H1 (cell line): ENCODE data around the gene PHOSPHO1. TPM values are rescaled to one million over a fixed set of nuclear protein-coding genes. Genes with fewer than 3 reads are reported as not detected.

Experiments
- FOSL1 ChIP-seq: IDR thresholded peaks from 2 replicates; pipeline ENCODE4 v1.6.1; 2011; ENCODE audit warnings: mild to moderate bottlenecking, low read depth, low read length, moderate library complexity; ENCODE audit not compliant: insufficient read depth
- HDAC6 ChIP-seq: IDR thresholded peaks from one replicate; pipeline ENCODE4 v1.7.1; 2012; ENCODE audit warnings: low read depth, mild to moderate bottlenecking, inconsistent platforms, low read length, moderate library complexity
- MAFK ChIP-seq: IDR thresholded peaks from 2 replicates; pipeline ENCODE4 v1.6.1; 2012; ENCODE audit warnings: low read depth, mild to moderate bottlenecking, improper control_type of control experiment, low read length
- POU5F1 ChIP-seq: IDR thresholded peaks from 2 replicates; pipeline ENCODE4 v1.6.1; 2011; ENCODE audit warnings: low read depth, mild to moderate bottlenecking, low read length, moderate library complexity
- RFX5 ChIP-seq: IDR thresholded peaks from 2 replicates; pipeline ENCODE4 v1.6.1; 2011; ENCODE audit warnings: low read depth, low read length, improper control_type of control experiment, borderline replicate concordance
- RNF2 ChIP-seq: fragments of 200-900, 300-1000 bp; sonication (generic); IDR thresholded peaks from 2 replicates; pipeline ENCODE4 v1.7.1; 2016; ENCODE audit warnings: borderline replicate concordance, low read depth, mild to moderate bottlenecking, antibody characterized with exemption, low read length; ENCODE audit not compliant: poor library complexity, severe bottlenecking; ENCODE audit errors: missing control alignments
- SP1 ChIP-seq: IDR thresholded peaks from 2 replicates; pipeline ENCODE4 v1.6.1; 2011; ENCODE audit warnings: low read depth, low read length
- TCF12 ChIP-seq: IDR thresholded peaks from 2 replicates; pipeline ENCODE4 v1.6.1; 2011; ENCODE audit warnings: low read depth, mild to moderate bottlenecking, low read length
- YY1 ChIP-seq: IDR thresholded peaks from 2 replicates; pipeline ENCODE4 v1.6.1; 2011; ENCODE audit warnings: low read depth, mild to moderate bottlenecking, low read length
- ZNF274 ChIP-seq: IDR thresholded peaks from 2 replicates; pipeline ENCODE4 v1.7.0; 2012; ENCODE audit warnings: low read length, borderline replicate concordance; ENCODE audit errors: extremely low read depth
- polyA plus RNA-seq, 7 experiments: library from polyadenylated mRNA; depleted of rRNA in 3 of 7; stranded (reverse) in 5 of 7; unstranded in 2 of 7; fragments of >200 nt in 5 of 7; fragments of 200-250 nt in 2 of 7; gene quantifications; 1 replicate in 5 of 7; 2 replicates in 1 of 7; 4 replicates in 1 of 7; pipeline versions ENCODE4 v1.2.1 to v1.2.3, GENCODE V29; 2011 to 2013; ENCODE audit warnings: missing spikeins in 2 of 7, mixed read lengths in 2 of 7
- total RNA-seq: library from RNA; stranded (reverse); fragmentation: NEBNext Ultra II Directional; extraction: Animal tissue kit (Norgen Biotek cat#: 25700); gene quantifications from 2 replicates; pipeline ENCODE4 v1.2.1, GENCODE V29; 2021

Gene PHOSPHO1
- total and polyA plus RNA-seq, 2 of the 8 experiments (the other 6 are each of a cell fraction or from before 2014, with no cell fraction given): 0.34 to 0.45 TPM

DNA sequence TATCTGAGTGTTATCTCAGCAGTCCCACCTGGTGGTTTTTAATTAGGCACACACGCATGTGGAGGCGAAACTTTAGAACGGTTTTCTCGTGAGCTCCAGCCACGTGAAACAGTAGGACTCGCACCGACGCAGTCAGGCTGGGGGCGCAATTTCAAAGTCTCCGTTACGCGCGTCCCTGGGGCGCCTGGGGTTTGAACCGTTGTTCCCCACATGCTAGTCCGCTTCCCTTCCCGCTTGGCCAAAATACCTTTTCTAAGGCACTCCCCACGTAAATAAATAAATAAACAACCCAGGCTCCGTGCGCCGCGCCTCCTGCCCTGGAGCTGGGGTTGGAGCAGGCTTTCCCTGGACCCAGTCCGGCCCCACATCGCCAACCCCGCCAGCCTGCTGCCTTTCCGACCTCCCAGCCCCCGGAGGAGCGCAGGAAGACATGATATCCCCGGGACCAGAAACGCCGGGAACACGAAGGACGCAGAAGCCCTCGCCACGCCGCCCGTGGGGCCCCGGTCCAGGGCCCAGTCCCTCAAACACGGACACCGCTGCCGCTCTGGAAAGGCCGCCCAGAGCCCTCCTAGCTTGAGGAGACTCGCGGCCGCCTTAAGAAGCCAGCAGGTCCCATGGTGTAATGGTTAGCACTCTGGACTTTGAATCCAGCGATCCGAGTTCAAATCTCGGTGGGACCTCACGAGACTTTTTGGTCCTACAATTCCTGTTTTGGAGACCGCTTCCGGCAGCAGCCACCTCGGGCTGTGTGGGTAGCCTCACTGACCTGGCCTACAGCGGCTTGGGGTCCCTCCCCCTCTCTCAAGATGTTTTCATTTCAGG is 38.5 kb downstream of the PHOSPHO1 start (continued):
- no peak for TF ChIP-seq RNF2
- TF ChIP-seq YY1: no peak
- TF ChIP-seq SP1: no peak
- no peak for TF ChIP-seq RFX5
- no peak for TF ChIP-seq HDAC6
- TF ChIP-seq TCF12: 0 out of 2 replicates have a peak, but pooled peaks have one; percentile 5
- TF ChIP-seq FOSL1: no peak
- peak; percentile 72; the same call in 1 of the 2 replicates for TF ChIP-seq MAFK
- peak; percentile 64; the same call in 1 of the 2 replicates for TF ChIP-seq POU5F1
- TF ChIP-seq ZNF274: no peak
